Activated CD4-positive, alpha-beta T cell treated with anti-CD3 and anti-CD28 coated beads, Interleukin-2, amount 10 ng/mL, durations not matched to agents 7 days and 5 days (primary cell): ENCODE data around the gene LRRTM4. TPM values are rescaled to one million over a fixed set of nuclear protein-coding genes. Genes with fewer than 3 reads are reported as not detected.
"Not testable (repeated sequence)": the region's sequence is repeated elsewhere in the genome, so short reads cannot be mapped to it uniquely, and the experiment has no call there.

Experiments used
- CTCF ChIA-PET: fragments of 350-600 bp; sonication (Branson Sonifier 250); formaldehyde crosslinking; loops from one replicate; lab custom pipeline; 2021; ENCODE audit warnings: antibody characterized with exemption; lab: Charles Lee
- POLR2A ChIA-PET: fragments of 350-600 bp; sonication (Branson Sonifier 250); formaldehyde crosslinking; loops from one replicate; lab custom pipeline; 2021; ENCODE audit warnings: antibody characterized with exemption; lab: Charles Lee
- DNase-seq: peaks from one replicate; pipeline ENCODE4 v3.0.0-alpha.2; 2020
- H3K27ac Mint-ChIP-seq: one replicate; pipeline ENCODE4 v1.8.0; 2021; ENCODE audit warnings: mild to moderate bottlenecking, moderate library complexity, mixed read lengths
- H3K27me3 Mint-ChIP-seq: one replicate; pipeline ENCODE4 v1.8.0; 2021; ENCODE audit warnings: mixed read lengths
- H3K36me3 Mint-ChIP-seq: one replicate; pipeline ENCODE4 v1.8.0; 2021; ENCODE audit warnings: low read depth, mixed read lengths
- H3K4me1 Mint-ChIP-seq: one replicate; pipeline ENCODE4 v1.8.0; 2021; ENCODE audit warnings: mixed read lengths
- H3K4me3 Mint-ChIP-seq: one replicate; pipeline ENCODE4 v1.8.0; 2021; ENCODE audit warnings: mild to moderate bottlenecking, moderate library complexity, mixed read lengths
- H3K9me3 Mint-ChIP-seq: one replicate; pipeline ENCODE4 v1.8.0; 2021; ENCODE audit warnings: mixed read lengths
- total RNA-seq, 2 experiments: library from RNA; stranded (reverse); gene quantifications; one replicate each; pipeline ENCODE4 v1.2.3, GENCODE V29; 2021

Gene LRRTM4
- total RNA-seq, 2 experiments from 2014 or later = not detected

DNA sequence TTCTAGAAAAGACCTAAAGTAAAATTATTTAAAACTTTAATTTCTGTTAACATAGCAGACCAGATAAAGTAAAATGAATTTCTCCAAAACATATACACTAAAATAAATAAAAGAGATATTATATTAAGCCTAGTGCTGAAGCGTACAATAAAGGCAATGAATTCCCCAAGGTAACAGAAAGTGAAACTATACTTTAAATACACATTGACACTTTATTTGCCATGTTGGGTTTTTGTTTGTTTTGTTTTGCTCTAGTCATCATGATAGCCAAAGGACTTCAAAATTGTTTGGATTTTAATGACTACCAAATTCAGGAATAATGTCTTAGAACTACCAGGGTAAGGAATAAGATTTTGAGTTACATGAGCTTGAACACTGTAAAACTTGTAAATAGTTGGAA, 413.3 kb downstream of the LRRTM4 start:
- no peak overlapping the region for H3K27ac Mint-ChIP-seq
- no peaks in the 10 kb centered on the region for H3K27me3 Mint-ChIP-seq
- ChIA-PET CTCF (no interaction called here), POLR2A (no interaction called here)
- no peak overlapping the region for H3K4me3 Mint-ChIP-seq
- H3K4me1 Mint-ChIP-seq = no peaks in the 10 kb centered on the region
- H3K36me3 Mint-ChIP-seq = no peaks in the 10 kb centered on the region
- no peak for DNase-seq
- H3K9me3 Mint-ChIP-seq = peaks cover 8% of the 10 kb centered on the region

DNA sequence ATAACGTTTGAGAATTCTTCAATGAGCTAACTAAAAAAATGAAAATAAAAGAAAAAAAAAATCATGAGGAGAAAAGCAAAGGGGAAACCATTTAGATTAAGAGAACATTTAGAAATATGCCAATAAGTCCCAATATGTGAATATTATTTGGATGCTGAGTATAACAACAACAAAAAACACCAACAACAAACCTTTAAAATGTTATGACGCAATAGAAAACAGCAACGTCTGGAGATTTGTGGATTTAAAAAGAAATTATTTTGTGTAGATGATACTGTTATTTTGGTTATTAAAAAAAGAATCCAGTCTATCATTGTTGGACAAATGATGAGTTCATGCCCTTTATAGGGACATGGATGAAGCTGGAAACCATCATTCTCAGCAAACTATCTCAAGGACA, 417.2 kb downstream of the LRRTM4 start:
- ChIA-PET CTCF (no interaction called here), POLR2A (no interaction called here)
- H3K36me3 Mint-ChIP-seq = no peaks in the 10 kb centered on the region
- peaks cover 3% of the 10 kb centered on the region for H3K9me3 Mint-ChIP-seq
- no peaks in the 10 kb centered on the region for H3K27me3 Mint-ChIP-seq
- no peaks in the 10 kb centered on the region for H3K4me1 Mint-ChIP-seq
- H3K27ac Mint-ChIP-seq = no peak overlapping the region
- no peak overlapping the region for H3K4me3 Mint-ChIP-seq
- DNase-seq = no peak

DNA sequence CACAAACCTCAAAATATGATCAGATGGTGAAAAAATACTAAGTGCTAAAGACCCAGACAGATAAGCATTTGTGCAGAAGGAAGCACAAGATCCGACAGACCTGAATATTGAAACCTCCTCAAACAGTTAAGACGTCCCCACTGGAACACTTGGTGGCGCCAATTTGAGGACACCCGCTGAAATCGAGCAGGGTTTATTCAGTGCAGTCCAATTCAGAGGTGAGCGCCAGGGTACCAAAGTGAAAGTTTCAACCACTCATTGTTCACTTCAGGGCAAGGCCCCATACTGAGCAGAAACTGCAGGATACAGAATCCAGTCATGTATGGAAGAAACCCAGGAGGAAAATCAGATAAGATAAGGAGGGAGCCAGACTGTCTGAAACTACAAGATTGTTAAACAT, 417.6 kb downstream of the LRRTM4 start:
- ChIA-PET POLR2A (no interaction called here), CTCF (no interaction called here)
- H3K4me3 Mint-ChIP-seq = no peak overlapping the region
- no peaks in the 10 kb centered on the region for H3K27me3 Mint-ChIP-seq
- H3K27ac Mint-ChIP-seq = no peak overlapping the region
- H3K4me1 Mint-ChIP-seq = no peaks in the 10 kb centered on the region
- peaks cover 3% of the 10 kb centered on the region for H3K9me3 Mint-ChIP-seq
- H3K36me3 Mint-ChIP-seq = no peaks in the 10 kb centered on the region
- no peak for DNase-seq

DNA sequence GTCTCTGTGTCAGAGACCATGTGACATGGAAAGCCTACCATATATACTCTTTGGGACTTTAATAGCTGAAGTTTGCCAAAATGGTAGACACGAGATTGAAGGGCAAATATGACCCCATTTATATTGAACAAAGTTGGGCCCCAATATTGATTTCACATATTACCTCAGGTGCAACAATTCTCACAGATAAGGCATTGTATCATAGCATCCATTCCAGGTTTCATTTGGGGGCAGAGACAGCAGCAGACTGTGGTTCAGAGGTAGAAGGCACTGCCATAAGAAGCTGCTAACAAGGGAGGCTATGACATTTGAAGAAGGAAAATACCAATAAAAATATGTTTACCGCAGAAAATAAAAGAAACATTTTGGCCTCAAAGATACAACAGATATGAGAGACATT, 419.2 kb downstream of the LRRTM4 start:
- CTCF ChIA-PET = no interaction called here
- peaks cover 3% of the 10 kb centered on the region for H3K9me3 Mint-ChIP-seq
- H3K4me1 Mint-ChIP-seq = no peaks in the 10 kb centered on the region
- no peaks in the 10 kb centered on the region for H3K36me3 Mint-ChIP-seq
- no peaks in the 10 kb centered on the region for H3K27me3 Mint-ChIP-seq
- POLR2A ChIA-PET = no interaction called here
- no peak for DNase-seq
- H3K4me3 Mint-ChIP-seq = no peak overlapping the region
- H3K27ac Mint-ChIP-seq = no peak overlapping the region

DNA sequence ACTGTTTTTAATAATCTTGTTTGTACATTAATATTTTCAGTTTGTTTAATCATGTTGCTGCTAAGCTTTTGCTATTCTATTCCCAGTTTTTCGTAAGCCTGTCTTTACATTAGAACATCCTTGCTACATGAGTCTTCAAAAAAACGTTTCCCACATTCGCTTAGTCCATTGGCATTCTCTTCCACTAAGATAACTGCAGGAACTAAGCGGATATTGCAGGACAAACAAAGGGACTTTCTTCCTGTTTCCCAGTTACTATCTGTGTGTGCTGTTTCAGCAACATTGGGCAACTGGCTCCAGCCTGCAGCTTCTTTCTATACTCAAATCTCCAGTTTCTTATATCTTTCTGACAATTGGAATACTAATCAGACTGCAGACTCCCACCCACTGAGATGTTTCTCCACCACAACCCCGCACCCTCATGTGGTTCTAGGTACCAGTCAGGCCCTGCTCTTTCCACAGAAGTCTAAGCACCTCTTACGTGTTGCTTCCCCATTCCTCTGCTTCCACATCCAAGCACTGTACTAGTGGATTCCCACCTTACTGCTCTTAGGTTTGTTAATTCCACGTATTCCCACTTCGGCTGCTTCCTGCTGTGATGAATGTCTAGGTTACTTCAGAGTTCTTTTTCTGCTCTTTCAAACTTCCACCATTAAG, 420.3 kb downstream of the LRRTM4 start:
- DNase-seq = no peak
- Mint-ChIP-seq H3K9me3 (peaks cover 3% of the 10 kb centered on the region), H3K27me3 (no peaks in the 10 kb centered on the region), H3K27ac (no peak overlapping the region), H3K4me3 (no peak overlapping the region), H3K36me3 (no peaks in the 10 kb centered on the region), H3K4me1 (no peaks in the 10 kb centered on the region)
- ChIA-PET POLR2A (no interaction called here), CTCF (no interaction called here)

DNA sequence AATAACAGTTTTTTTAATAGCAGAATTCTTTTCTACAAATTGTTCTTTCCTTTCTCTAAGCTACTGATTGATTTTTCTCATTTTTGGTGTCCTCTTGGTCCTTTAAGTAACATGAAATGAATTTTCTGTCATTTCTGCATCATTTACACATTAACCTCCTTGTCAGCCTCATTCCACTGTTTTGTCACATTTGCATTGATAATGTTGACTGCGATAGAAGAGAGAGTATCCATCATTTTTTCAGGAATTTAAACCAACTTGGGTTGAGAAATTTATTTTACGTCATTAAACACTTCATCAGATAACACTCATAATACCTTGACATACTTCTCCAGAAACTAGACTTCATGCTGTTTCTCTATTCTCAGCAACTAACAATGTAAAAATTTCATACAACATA, 422.2 kb downstream of the LRRTM4 start:
- no peak overlapping the region for H3K4me3 Mint-ChIP-seq
- H3K27ac Mint-ChIP-seq = no peak overlapping the region
- no peak for DNase-seq
- no peaks in the 10 kb centered on the region for H3K4me1 Mint-ChIP-seq
- H3K27me3 Mint-ChIP-seq = no peaks in the 10 kb centered on the region
- no peaks in the 10 kb centered on the region for H3K36me3 Mint-ChIP-seq
- ChIA-PET POLR2A (no interaction called here), CTCF (no interaction called here)
- H3K9me3 Mint-ChIP-seq = peaks cover 3% of the 10 kb centered on the region

DNA sequence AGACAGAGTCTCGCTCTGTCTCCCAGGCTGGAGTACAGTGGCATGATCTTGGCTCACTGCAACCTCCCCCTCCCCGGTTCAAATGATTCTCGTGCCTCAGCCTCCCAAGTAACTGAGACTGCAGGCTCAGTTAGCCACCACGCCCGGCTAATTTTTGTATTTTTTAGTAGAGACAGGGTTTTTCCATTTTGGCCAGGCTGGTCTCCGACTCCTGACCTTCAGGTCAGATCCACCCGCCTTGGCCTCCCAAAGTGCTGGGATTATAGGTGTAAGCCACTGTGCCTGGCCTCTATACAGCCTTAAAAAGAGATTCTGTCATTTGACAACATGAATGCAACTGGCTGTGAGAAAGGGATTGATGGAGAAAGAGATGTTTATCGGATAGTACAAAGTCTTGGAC, 426.7 kb downstream of the LRRTM4 start:
- H3K4me1 Mint-ChIP-seq, DNase-seq, POLR2A ChIA-PET, H3K27me3 Mint-ChIP-seq, CTCF ChIA-PET, H3K4me3 Mint-ChIP-seq, H3K36me3 Mint-ChIP-seq, H3K9me3 Mint-ChIP-seq, H3K27ac Mint-ChIP-seq: not testable (repeated sequence)

DNA sequence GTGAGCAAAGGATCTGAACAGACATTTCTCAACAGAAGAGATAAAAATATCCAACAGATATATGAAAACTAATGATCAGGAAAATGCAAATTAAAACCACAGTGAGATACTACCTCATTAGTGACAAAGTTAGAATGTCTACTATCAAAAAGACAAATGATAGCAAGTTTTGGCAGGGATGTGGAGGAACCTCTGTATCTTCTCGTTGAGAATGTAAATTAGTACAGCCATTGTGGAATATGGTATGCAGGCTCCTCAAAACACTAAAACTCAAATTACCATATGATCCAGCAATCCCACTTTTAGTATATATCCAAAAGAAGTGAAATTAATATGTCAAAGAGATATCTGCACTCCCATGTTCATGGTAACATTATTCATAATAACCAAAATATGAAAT, 427.1 kb downstream of the LRRTM4 start:
- no peaks in the 10 kb centered on the region for H3K36me3 Mint-ChIP-seq
- no peak overlapping the region for H3K27ac Mint-ChIP-seq
- no peak for DNase-seq
- ChIA-PET POLR2A (no interaction called here), CTCF (no interaction called here)
- H3K4me1 Mint-ChIP-seq = no peaks in the 10 kb centered on the region
- H3K9me3 Mint-ChIP-seq = no peaks in the 10 kb centered on the region
- no peaks in the 10 kb centered on the region for H3K27me3 Mint-ChIP-seq
- no peak overlapping the region for H3K4me3 Mint-ChIP-seq

DNA sequence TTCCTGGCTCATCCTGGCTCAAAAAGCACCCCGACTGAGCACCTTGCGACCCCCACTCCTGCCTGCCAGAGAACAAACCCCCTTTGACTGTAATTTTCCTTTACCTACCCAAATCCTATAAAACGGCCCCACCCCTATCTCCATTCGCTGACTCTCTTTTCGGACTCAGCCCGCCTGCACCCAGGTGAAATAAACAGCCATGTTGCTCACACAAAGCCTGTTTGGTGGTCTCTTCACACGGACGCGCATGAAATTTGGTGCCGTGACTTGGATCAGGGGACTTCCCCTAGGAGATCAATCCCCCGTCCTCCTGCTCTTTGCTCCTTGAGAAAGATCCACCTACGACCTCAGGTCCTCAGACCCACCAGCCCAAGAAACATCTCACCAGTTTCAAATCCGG, 433.8 kb downstream of the LRRTM4 start:
- H3K4me1 Mint-ChIP-seq, CTCF ChIA-PET, H3K4me3 Mint-ChIP-seq, H3K27ac Mint-ChIP-seq, H3K27me3 Mint-ChIP-seq, POLR2A ChIA-PET, H3K9me3 Mint-ChIP-seq, H3K36me3 Mint-ChIP-seq, DNase-seq: not testable (repeated sequence)

DNA sequence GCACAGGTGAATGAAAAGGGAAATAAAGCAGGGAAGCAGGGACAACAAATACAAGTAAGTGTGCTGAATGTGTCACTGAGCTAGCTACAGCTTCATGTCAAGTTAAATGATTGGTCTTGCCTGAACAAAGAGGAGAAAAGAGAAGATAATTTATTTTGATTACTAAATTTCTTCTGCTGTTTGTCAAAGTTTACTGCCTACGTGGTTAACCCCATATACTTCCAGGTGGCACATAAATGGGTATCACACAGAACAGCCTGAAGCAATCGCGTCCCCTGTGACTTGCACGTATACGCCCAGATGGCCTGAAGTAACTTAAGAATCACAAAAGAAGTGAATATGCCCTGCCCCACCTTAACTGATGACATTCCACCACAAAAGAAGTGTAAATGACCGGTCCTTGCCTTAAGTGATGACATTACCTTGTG, 434.2 kb downstream of the LRRTM4 start:
- H3K27me3 Mint-ChIP-seq = peaks cover 2% of the 10 kb centered on the region
- H3K27ac Mint-ChIP-seq = no peak overlapping the region
- no peak for DNase-seq
- no peak overlapping the region for H3K4me3 Mint-ChIP-seq
- H3K9me3 Mint-ChIP-seq = no peaks in the 10 kb centered on the region
- POLR2A ChIA-PET = no interaction called here
- H3K4me1 Mint-ChIP-seq = no peaks in the 10 kb centered on the region
- CTCF ChIA-PET = no interaction called here
- H3K36me3 Mint-ChIP-seq = no peaks in the 10 kb centered on the region

DNA sequence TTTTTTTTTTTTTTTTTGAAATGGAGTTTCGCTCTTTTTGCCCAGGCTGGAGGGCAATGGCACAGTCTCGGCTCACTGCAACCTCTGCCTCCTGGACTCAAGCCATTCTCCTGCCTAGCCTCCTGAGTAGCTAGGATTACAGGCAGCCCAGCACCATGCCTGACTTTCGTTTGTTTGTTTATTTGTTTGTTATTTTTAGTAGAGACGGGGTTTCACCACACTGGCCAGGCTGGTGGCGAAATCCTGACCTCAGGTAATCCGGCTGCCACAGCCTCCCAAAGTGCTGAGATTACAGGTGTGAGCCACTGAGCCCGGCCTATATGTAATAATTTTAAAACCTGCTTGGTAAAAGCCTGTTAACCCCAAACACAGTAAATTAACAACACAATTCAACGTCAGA, 435.7 kb downstream of the LRRTM4 start:
- no peaks in the 10 kb centered on the region for H3K4me1 Mint-ChIP-seq
- H3K4me3 Mint-ChIP-seq = no peak overlapping the region
- no peaks in the 10 kb centered on the region for H3K9me3 Mint-ChIP-seq
- peaks cover 2% of the 10 kb centered on the region for H3K27me3 Mint-ChIP-seq
- no peaks in the 10 kb centered on the region for H3K36me3 Mint-ChIP-seq
- CTCF ChIA-PET = no interaction called here
- POLR2A ChIA-PET = no interaction called here
- no peak overlapping the region for H3K27ac Mint-ChIP-seq
- no peak for DNase-seq

DNA sequence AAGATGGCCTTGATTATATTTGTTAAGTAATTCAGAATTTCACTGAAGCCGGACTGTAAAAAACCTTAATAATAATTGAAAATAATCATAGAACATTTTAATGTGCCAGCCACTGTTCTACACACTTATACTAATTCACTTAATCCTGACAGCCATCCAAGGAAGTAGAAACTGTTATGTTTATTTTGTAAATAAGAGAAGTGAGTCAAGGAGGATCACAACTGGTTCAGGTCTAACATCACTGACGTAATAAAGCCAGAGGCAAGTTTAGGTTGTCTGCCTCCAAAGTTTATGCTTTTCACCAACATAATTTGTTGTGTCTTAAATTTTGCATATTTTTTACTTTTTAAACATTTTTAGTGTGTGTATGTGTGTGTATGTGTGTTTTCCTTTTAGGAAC, 436.1 kb downstream of the LRRTM4 start:
- peaks cover 2% of the 10 kb centered on the region for H3K27me3 Mint-ChIP-seq
- DNase-seq = no peak
- ChIA-PET POLR2A (no interaction called here), CTCF (no interaction called here)
- H3K36me3 Mint-ChIP-seq = no peaks in the 10 kb centered on the region
- no peaks in the 10 kb centered on the region for H3K9me3 Mint-ChIP-seq
- H3K27ac Mint-ChIP-seq = no peak overlapping the region
- H3K4me1 Mint-ChIP-seq = no peaks in the 10 kb centered on the region
- no peak overlapping the region for H3K4me3 Mint-ChIP-seq

DNA sequence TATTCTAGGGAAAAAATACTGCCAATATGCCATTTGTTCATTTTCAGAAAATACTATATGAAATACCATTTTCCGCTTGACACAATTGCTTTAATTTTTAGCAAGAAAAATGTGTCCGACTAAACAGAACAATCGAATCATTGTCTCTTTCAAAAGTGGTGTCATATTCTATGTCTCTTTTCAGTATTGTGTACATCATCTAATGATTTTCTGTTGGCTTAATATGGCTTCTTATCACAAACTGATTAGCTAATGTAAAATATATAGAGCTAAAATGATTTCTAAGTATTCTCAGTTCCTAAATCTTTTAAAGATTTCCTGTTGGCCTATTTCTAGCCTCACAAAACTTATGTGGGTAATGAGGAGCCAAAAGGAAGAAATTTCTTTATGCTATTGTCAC, 436.6 kb downstream of the LRRTM4 start:
- no peak overlapping the region for H3K4me3 Mint-ChIP-seq
- DNase-seq = no peak
- H3K9me3 Mint-ChIP-seq = no peaks in the 10 kb centered on the region
- H3K27ac Mint-ChIP-seq = no peak overlapping the region
- H3K36me3 Mint-ChIP-seq = no peaks in the 10 kb centered on the region
- H3K4me1 Mint-ChIP-seq = no peaks in the 10 kb centered on the region
- CTCF ChIA-PET = no interaction called here
- POLR2A ChIA-PET = no interaction called here
- H3K27me3 Mint-ChIP-seq = peaks cover 2% of the 10 kb centered on the region

DNA sequence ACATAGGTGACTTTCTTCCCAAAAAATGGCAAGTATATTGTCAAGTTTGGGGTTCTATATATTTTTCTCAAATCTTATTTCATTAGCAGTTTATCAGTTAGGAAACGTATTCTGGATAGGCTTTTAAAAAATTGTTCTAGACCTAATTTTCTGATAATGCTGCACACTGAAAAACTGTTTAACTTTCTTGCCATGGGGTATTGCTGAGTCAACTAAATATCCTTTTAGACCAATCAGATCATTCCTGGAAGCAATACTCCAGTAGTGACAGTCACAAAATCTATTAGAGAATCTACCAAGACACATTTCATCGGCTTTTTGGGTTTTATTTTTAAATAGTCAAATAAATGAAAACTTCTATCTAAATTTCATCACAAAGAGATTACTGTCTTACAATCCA, 440.6 kb downstream of the LRRTM4 start:
- H3K27me3 Mint-ChIP-seq = no peaks in the 10 kb centered on the region
- POLR2A ChIA-PET = no interaction called here
- H3K27ac Mint-ChIP-seq = no peak overlapping the region
- no peak overlapping the region for H3K4me3 Mint-ChIP-seq
- H3K9me3 Mint-ChIP-seq = peaks cover 4% of the 10 kb centered on the region
- CTCF ChIA-PET = no interaction called here
- H3K36me3 Mint-ChIP-seq = no peaks in the 10 kb centered on the region
- no peak for DNase-seq
- no peaks in the 10 kb centered on the region for H3K4me1 Mint-ChIP-seq
